ENCODE data around the gene PWWP2A. TPM values are rescaled to one million over a fixed set of nuclear protein-coding genes. Genes with fewer than 3 reads are reported as not detected.
"Not testable (repeated sequence)": the region's sequence is repeated elsewhere in the genome, so short reads cannot be mapped to it uniquely, and the experiment has no call there.

PWWP2A gene
- total RNA-seq, 4 donors from 2014 or later: 12.9 to 46.3 (median 28.1) TPM

DNA sequence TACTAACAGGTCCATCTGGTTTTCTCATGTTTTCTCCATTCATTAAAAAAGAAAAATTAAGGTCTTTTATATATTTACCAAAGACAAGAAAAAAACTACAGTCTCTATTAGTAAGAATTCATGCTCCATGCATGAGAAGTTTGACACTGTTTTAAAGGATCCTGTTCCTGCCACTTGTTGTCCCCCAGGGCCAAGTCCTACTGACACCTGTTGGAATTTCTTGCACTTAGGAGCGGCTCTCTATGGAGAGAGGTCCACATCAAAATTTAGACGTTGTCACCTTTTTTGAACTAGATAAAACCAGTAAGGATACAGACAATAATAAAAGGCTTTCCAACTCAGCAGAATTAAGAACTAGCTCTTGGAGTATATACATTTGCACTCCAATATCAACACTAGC is 42.3 kb downstream of the PWWP2A start:
- Histone ChIP-seq H3K9me3 (no peaks in the 10 kb centered on the region), H3K4me3 (no peak overlapping the region), H3K27ac (no peak overlapping the region), H3K4me1 (no peaks in the 10 kb centered on the region), H3K36me3 (no peaks in the 10 kb centered on the region), H3K27me3 (no peaks in the 10 kb centered on the region)
- no peak for DNase-seq
- intact Hi-C loops (cut with DNase I; ENCODE audit: low total_unique reads): no loop called here
- no peak for TF ChIP-seq POLR2A (IDR thresholded peaks at IDR 0.05)
- TF ChIP-seq, protein P1, sequence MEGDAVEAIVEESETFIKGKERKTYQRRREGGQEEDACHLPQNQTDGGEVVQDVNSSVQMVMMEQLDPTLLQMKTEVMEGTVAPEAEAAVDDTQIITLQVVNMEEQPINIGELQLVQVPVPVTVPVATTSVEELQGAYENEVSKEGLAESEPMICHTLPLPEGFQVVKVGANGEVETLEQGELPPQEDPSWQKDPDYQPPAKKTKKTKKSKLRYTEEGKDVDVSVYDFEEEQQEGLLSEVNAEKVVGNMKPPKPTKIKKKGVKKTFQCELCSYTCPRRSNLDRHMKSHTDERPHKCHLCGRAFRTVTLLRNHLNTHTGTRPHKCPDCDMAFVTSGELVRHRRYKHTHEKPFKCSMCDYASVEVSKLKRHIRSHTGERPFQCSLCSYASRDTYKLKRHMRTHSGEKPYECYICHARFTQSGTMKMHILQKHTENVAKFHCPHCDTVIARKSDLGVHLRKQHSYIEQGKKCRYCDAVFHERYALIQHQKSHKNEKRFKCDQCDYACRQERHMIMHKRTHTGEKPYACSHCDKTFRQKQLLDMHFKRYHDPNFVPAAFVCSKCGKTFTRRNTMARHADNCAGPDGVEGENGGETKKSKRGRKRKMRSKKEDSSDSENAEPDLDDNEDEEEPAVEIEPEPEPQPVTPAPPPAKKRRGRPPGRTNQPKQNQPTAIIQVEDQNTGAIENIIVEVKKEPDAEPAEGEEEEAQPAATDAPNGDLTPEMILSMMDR (IDR thresholded peaks at IDR 0.05): no peak

DNA sequence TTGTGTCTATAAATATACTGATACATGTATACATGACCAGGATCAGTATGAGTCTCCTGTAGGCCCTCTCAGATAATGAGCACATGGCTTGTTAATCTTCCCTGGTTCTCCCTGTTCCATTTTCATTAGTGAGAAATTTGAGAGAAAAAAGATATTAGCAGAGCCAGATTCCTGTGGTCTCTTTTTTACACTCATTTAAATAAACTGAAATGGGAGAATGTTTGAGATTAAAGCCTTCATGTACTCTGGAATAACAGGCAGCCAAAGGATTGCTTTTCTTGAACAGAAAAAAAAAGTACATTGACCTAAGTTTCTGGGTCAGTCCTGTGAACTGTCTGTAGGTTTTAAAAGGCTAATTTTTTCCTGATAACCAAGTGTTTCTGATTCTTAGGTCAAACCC is 44.2 kb downstream of the PWWP2A start:
- TF ChIP-seq, protein P1 (IDR thresholded peaks at IDR 0.05): no peak
- TF ChIP-seq POLR2A (IDR thresholded peaks at IDR 0.05): no peak
- intact Hi-C loops (cut with DNase I; ENCODE audit: low total_unique reads): no loop called here
- Histone ChIP-seq H3K9me3 (no peaks in the 10 kb centered on the region), H3K4me1 (no peaks in the 10 kb centered on the region), H3K4me3 (no peak overlapping the region), H3K36me3 (no peaks in the 10 kb centered on the region), H3K27ac (no peak overlapping the region), H3K27me3 (no peaks in the 10 kb centered on the region)
- no peak for DNase-seq

DNA sequence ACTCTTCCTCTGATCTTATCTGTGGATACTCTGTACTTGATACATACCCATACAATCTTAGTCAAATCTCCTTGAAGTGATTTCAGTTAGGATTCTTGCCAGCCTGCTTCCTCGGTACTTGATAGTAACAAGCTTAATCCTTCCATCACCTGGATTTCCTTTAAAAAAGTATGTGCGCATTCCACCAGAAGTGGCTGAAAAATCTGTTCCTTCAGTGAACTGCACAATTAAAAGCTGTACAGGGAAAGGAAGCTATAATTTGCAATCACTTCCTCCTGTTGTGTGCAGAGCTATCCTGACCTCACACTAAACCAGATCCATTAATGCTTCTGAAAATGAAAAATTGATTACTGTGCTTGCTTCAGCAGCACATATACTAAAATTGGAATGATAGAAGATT is 47.3 kb downstream of the PWWP2A start:
- intact Hi-C loops (cut with DNase I; ENCODE audit: low total_unique reads): no loop called here
- DNase-seq: no peak
- Histone ChIP-seq H3K9me3 (no peaks in the 10 kb centered on the region), H3K36me3 (no peaks in the 10 kb centered on the region), H3K27me3 (no peaks in the 10 kb centered on the region), H3K27ac (peak overlapping the region in 1 of 2 donors; percentile 34), H3K4me3 (no peak overlapping the region), H3K4me1 (no peaks in the 10 kb centered on the region)
- TF ChIP-seq POLR2A (IDR thresholded peaks at IDR 0.05): no peak
- TF ChIP-seq, protein P1 (IDR thresholded peaks at IDR 0.05): no peak

DNA sequence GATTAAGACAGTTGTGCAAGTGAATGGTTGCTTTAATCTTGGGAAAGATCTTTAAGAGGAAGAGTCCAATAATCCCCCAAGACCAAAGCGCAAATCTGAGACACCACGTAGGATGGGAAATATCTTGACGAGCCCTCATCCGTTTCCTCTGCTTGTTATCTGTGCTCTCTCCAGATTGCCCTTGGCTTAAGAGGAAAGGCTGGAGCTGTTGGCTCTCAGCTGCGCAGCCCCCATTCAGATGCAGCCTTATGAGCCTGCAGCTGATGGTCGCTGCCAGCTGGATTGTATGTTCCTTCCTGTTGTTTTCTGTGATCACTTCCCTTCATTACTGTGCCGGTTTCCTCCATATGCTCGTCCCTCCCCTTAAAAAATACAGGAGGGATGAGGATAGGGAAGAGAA is 47.7 kb downstream of the PWWP2A start:
- H3K4me3 ChIP-seq: no peak overlapping the region
- no peaks in the 10 kb centered on the region for H3K36me3 ChIP-seq
- intact Hi-C loops (cut with DNase I; ENCODE audit: low total_unique reads): no loop called here

DNA sequence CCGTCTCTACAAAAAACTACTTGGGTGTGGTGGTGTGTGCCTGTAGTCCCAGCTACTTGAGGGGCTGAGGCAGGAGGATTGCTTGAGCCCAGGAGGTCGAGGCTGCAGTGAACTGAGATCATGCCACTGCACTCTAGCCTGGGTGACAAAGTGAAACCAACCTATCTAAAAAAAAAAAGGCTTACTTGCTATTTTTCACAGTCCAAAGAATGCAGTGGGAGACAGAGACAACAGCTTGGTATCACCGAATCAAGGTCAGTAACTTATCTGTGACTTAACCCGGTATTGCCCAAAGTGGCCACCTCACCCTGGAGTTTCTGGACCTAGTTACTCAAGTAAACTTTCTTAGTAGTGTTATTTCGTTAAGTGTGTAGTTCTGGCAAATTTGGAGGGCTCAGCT is 50.1 kb downstream of the PWWP2A start:
- H3K27ac ChIP-seq; H3K4me1 ChIP-seq; H3K4me3 ChIP-seq; H3K27me3 ChIP-seq; intact Hi-C loops (cut with DNase I; ENCODE audit: low total_unique reads); H3K9me3 ChIP-seq; H3K36me3 ChIP-seq; DNase-seq: not testable (repeated sequence)

More for the DNA sequence above, 47.7 kb downstream of the PWWP2A start:
- Histone ChIP-seq H3K27me3 (no peaks in the 10 kb centered on the region), H3K27ac (peak overlapping the region in 1 of 2 donors; percentile 34), H3K9me3 (no peaks in the 10 kb centered on the region), H3K4me1 (no peaks in the 10 kb centered on the region)
- DNase-seq: peak in 1 of 2 donors; percentile 43
- TF ChIP-seq, protein P1 (IDR thresholded peaks at IDR 0.05): no peak
- TF ChIP-seq POLR2A (IDR thresholded peaks at IDR 0.05): no peak

DNA sequence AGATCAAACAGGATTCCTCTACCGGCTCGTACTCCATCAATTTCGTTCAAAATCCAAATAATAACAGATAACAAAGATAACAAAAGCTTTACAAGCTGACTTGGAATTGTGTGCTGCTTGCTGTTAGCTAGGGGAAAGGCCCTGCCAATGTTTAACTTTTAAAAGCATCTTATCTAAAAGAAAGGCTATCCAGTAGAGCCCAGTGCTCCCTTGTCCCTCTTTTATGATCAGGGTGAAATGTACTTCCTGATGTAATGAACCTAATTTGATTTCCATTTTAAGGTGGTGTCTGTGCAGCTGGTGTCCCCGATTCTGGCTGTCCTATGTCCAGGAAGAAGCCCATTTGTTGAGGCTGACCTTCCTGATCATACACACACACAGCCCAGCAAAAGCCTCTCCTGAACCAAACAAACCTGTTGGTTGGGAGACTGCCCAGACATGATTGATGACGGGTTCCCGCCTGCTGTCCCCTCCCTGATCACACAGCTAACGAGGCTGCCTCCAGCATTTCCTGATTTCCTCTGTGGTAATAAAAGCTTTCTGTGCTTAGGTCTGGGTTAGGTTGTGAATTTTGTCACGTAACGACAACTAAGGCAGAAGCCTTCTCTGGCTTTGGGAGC is 54.1 kb downstream of the PWWP2A start:
- intact Hi-C loops (cut with DNase I; ENCODE audit: low total_unique reads): no loop called here
- Histone ChIP-seq H3K27me3 (no peaks in the 10 kb centered on the region), H3K36me3 (no peaks in the 10 kb centered on the region), H3K9me3 (no peaks in the 10 kb centered on the region), H3K4me1 (no peaks in the 10 kb centered on the region), H3K27ac (no peak overlapping the region), H3K4me3 (no peak overlapping the region)
- TF ChIP-seq, protein P1 (IDR thresholded peaks at IDR 0.05): no peak
- no peak for TF ChIP-seq POLR2A (IDR thresholded peaks at IDR 0.05)
- DNase-seq: no peak
